Ureter (tissue), 1 donor: ENCODE measurements around the gene C1S. TPM values are rescaled to one million over a fixed set of nuclear protein-coding genes. Genes with fewer than 3 reads are reported as not detected.

Experiments used
- DNase-seq: peaks from one replicate; pipeline ENCODE4 v3.0.0-alpha.2; 2020; ENCODE audit warnings: low spot score
- total RNA-seq: library from RNA; stranded (reverse); gene quantifications from one replicate; pipeline ENCODE4 v1.2.4, GENCODE V29; 2023
- donor health status: DM: yes; HTN: yes; CAD: no.

C1S gene
- total RNA-seq, 1 donor from 2014 or later, result 293 TPM

- DNase-seq, result no peak
These were observed 15.4 kb downstream of the C1S start for GRCh38 chr12:7075939-7076338.

- DNase-seq, result no peak
These were observed 16.0 kb downstream of the C1S start for GRCh38 chr12:7076493-7076892.

GRCh38 chr12:7078163-7078562 lies 17.6 kb downstream of the C1S start:
- no peak for DNase-seq

GRCh38 chr12:7079826-7080125 lies 19.3 kb downstream of the C1S start:
- no peak for DNase-seq

GRCh38 chr12:7081037-7081436 lies 20.5 kb downstream of the C1S start:
- DNase-seq, result no peak

- no peak for DNase-seq
These were observed 22.6 kb downstream of the C1S start for GRCh38 chr12:7083125-7083524.

- DNase-seq, result no peak
These were observed 28.8 kb downstream of the C1S start for GRCh38 chr12:7089196-7089871.

- no peak for DNase-seq
These were observed 29.9 kb downstream of the C1S start for GRCh38 chr12:7090222-7090998.

GRCh38 chr12:7091171-7091570 lies 30.7 kb downstream of the C1S start:
- no peak for DNase-seq

- DNase-seq, result peak; percentile 78
These were observed 31.2 kb downstream of the C1S start for GRCh38 chr12:7091660-7092228.

- peak; percentile 82 for DNase-seq
These were observed 31.9 kb downstream of the C1S start, which contains the start of gene C1R for GRCh38 chr12:7092229-7092985. Gene C1R, minus strand, starts transcription at chr12:7092445. Its CDS starts 57 bp downstream, at chr12:7092388.

GRCh38 chr12:7092986-7093460 lies 32.5 kb downstream of the C1S start:
- DNase-seq, result no peak

GRCh38 chr12:7093486-7093885 lies 33.0 kb downstream of the C1S start:
- DNase-seq, result no peak

- DNase-seq, result no peak
These were observed 33.4 kb downstream of the C1S start for GRCh38 chr12:7093892-7094291.

- DNase-seq, result no peak
These were observed 35.8 kb downstream of the C1S start for GRCh38 chr12:7096006-7096932.

GRCh38 chr12:7096979-7097378 lies 36.5 kb downstream of the C1S start:
- no peak for DNase-seq

- DNase-seq, result no peak
These were observed 38.9 kb downstream of the C1S start for GRCh38 chr12:7099290-7099996.

GRCh38 chr12:7100239-7100638 lies 39.7 kb downstream of the C1S start:
- no peak for DNase-seq

GRCh38 chr12:7101047-7101693 lies 40.7 kb downstream of the C1S start:
- no peak for DNase-seq

- no peak for DNase-seq
These were observed 41.2 kb downstream of the C1S start for GRCh38 chr12:7101694-7102131.
